ENCODE data around the gene RBMS3.
"Not testable (repeated sequence)": the region's sequence is repeated elsewhere in the genome, so short reads cannot be mapped to it uniquely, and the experiment has no call there.

The RBMS3 gene

GRCh38 chr3:29668728-29669127, 387.9 kb downstream of the RBMS3 start:
- in situ Hi-C loops (cut with MboI; ENCODE audit: low pct_unique_long_range_greater_than_20kb, low sequenced_read_pairs): no loop called here
- no peak for DNase-seq

- DNase-seq; in situ Hi-C loops (cut with MboI; ENCODE audit: low pct_unique_long_range_greater_than_20kb, low sequenced_read_pairs): not testable (repeated sequence)
Observed at GRCh38 chr3:29670476-29670875, 389.6 kb downstream of the RBMS3 start.

DNA sequence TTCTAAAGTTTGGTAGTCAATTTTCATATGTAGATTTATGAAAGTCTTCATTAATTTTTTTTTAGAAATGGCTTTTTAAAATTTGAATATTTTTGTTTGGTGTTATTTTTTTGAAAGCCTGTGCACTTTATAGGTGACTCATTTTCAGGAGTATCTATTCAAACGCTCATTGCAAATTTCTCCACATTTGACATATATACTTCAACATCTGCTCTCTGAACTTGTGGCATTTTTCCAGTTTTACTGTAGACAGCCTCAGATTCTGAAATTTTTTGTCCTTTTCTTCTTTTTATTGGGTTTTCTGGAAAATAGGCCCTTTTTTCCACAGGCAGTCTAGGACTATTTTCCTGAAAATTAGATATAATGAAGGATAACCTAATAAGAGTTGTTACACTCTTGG, 396.6 kb downstream of the RBMS3 start:
- DNase-seq: no peak
- in situ Hi-C loops (cut with MboI; ENCODE audit: low pct_unique_long_range_greater_than_20kb, low sequenced_read_pairs): no loop called here

DNA sequence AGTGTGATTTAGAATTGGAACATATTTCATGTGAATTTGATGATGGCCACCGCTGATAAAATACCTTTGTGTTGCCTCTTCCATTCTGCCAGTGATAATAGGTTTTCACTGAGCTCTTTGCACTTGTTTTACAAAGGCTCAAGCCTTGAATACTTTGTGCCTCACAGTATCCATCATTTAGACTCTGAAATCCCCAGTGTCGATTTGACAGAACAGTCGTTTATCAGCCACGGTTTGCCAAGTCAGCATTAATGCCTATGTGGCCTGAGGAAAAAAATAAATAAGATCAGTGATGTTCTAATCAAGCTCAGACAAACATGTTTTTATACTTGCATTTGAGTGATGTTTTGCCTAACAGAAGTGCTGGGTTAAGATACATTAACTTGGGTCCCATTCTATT, 399.1 kb downstream of the RBMS3 start:
- DNase-seq: no peak
- in situ Hi-C loops (cut with MboI; ENCODE audit: low pct_unique_long_range_greater_than_20kb, low sequenced_read_pairs): no loop called here

DNA sequence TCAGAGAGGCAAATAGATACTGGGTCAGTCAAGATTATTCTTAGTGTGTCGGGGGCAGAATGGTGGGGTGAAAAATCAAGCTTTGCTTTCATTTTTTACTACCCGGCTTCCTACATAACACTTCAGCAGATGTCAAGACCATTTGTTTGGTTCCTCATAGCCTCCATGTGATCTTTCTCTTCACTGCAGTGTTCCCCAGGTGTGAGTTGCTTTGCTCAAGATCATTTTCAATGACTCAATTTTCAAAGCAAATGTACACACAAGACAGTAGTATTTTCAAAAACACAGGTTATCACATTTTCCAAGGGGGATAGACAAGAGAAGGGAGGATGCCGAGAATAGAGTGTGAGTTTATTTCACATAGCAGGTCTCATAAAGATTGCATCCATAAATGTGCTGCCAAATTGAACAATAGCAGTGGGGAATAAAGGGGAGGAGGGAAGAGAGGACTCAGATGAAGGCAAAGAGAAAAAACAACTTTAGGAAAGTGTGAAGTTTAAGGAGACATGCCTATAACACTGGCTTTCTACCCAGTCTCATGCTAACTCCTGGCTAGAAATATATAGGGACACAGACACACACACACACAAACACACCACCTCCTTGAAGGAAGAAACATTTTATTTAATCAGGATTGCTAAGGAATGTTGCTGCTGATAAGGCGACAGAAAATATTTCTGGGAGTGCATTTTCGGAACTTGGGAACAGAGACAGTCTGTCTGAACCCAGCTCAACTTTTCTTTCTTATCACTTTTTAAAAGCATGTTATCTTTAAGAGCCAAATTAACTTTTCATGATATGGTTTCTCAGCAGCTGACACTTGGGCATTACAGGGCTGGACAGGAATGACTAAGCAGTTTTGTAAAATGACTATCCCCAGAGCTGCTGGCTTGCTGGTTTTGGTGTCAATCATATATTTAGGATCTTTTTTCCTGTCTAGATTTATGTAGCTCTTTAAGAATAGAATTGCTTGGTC, 402.4 kb downstream of the RBMS3 start:
- in situ Hi-C loops (cut with MboI; ENCODE audit: low pct_unique_long_range_greater_than_20kb, low sequenced_read_pairs): no loop called here
- no peak for DNase-seq

DNA sequence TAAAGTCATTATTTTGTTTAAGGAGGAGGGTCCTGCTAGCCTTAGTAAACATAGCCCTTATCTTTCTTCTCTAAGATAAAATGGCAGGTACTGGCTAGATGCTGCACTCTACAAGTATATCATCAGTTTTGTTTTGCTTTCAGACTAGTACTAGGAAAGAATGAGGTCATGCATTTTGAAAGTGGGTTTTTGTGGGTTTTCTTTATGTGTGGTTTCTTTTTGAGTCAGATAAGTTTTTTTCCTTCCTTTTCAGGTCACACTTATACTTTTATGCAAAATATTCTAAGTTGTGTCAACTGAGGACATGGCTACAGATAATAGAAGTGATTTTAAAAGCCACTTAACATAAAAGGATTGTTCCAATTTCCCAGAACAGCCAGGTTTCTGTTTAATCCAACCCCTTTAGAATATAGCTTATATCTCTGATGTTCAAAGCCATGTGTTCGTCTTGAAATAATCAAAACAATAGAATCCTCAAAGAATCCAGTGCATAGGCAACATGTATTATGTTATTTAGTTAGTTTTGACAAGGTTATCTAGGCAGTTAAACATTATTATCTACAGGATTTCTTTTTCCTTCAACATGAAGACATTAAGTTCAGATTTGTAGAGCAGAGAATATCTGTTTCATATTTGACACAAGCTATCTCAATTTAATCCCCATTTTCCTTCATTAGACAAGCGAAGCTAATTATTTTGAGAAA, 406.2 kb downstream of the RBMS3 start:
- in situ Hi-C loops (cut with MboI; ENCODE audit: low pct_unique_long_range_greater_than_20kb, low sequenced_read_pairs): no loop called here
- DNase-seq: no peak

- DNase-seq: no peak
- in situ Hi-C loops (cut with MboI; ENCODE audit: low pct_unique_long_range_greater_than_20kb, low sequenced_read_pairs): no loop called here
Observed at GRCh38 chr3:29690686-29691353, 409.9 kb downstream of the RBMS3 start.

DNA sequence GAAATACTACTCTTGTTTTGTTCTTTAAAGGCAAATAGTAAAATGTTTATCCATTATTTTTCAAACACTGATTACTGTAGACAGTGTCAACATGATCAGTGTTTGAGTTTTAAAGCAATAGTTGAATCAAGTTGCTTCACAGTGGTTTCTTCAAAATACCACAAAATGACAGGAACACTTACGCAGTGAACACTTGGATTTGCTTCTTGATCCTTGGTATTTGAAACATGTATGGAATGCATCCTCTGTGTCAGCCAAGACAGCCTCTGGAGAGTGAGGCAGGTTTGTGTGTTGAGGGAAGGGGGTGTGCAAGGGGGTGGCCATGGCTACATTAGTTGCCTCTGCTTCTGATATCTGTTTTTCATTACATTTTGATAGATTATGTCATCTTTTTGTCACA, 413.0 kb downstream of the RBMS3 start:
- DNase-seq: no peak
- in situ Hi-C loops (cut with MboI; ENCODE audit: low pct_unique_long_range_greater_than_20kb, low sequenced_read_pairs): no loop called here

DNA sequence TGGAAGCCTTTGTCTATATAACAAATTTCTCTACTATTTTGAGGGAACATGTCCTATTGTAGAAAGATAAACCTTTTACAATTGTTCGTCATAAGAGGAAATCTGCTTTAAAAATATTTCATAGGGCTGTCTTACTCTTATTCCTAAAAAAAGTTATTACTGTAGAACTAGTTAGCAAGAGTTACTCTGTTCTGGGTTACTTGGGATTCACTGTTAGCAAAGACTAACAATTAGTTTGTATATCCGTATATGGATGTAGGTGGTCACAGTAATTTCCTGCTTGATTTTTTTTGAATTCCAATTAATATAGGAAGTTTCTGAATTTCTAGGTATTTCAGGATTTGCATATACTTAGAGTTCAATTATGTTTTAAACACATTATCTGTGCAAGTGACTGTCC, 413.5 kb downstream of the RBMS3 start:
- in situ Hi-C loops (cut with MboI; ENCODE audit: low pct_unique_long_range_greater_than_20kb, low sequenced_read_pairs): no loop called here
- no peak for DNase-seq

DNA sequence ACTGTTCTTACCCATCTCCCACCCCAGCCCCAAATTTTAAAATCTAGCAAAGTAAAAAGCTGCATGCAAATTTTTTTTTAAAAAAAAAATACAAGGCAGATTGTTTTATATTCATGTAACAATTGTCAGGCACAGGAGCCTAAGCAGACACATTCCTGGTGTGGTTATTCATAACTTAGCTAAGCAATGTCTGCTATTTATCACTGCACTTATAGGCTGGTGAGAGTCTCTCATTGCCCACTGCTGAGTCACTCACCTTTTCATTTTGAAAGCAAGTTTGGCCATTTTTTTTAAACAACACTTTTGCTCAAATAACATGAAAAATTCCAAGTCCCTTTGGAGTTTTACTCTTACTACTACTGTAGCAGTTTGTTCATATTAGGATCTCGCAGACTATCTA, 413.9 kb downstream of the RBMS3 start:
- DNase-seq: no peak

GRCh38 chr3:29695201-29695600, 414.3 kb downstream of the RBMS3 start:
- no peak for DNase-seq
- in situ Hi-C loops (cut with MboI; ENCODE audit: low pct_unique_long_range_greater_than_20kb, low sequenced_read_pairs): no loop called here

More for the DNA sequence above, 413.9 kb downstream of the RBMS3 start:
- in situ Hi-C loops (cut with MboI; ENCODE audit: low pct_unique_long_range_greater_than_20kb, low sequenced_read_pairs): no loop called here

- DNase-seq: no peak
- in situ Hi-C loops (cut with MboI; ENCODE audit: low pct_unique_long_range_greater_than_20kb, low sequenced_read_pairs): no loop called here
Observed at GRCh38 chr3:29695643-29696198, 414.9 kb downstream of the RBMS3 start.

DNA sequence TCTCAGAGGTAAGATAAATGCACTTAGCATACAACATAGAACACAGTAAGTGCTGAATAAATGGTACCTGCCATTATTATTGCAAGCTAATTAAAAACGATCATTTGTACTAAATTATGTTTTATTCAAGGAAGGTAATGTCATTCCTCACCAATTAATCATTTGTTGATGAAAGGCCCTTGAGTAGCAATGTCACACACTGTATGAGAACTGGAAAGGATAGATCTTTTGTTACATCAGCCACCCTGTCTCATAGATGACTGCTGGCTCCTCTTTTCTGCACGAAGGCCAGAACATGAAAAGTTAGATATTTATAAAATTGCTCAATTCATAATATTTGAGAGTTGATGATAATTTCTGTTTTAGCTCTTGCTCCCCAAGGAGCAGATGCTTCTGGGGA, 415.4 kb downstream of the RBMS3 start:
- in situ Hi-C loops (cut with MboI; ENCODE audit: low pct_unique_long_range_greater_than_20kb, low sequenced_read_pairs): no loop called here
- DNase-seq: no peak

GRCh38 chr3:29697989-29698388, 417.1 kb downstream of the RBMS3 start:
- in situ Hi-C loops (cut with MboI; ENCODE audit: low pct_unique_long_range_greater_than_20kb, low sequenced_read_pairs): no loop called here
- DNase-seq: no peak

- DNase-seq: no peak
- in situ Hi-C loops (cut with MboI; ENCODE audit: low pct_unique_long_range_greater_than_20kb, low sequenced_read_pairs): no loop called here
Observed at GRCh38 chr3:29700256-29700655, 419.4 kb downstream of the RBMS3 start.

DNA sequence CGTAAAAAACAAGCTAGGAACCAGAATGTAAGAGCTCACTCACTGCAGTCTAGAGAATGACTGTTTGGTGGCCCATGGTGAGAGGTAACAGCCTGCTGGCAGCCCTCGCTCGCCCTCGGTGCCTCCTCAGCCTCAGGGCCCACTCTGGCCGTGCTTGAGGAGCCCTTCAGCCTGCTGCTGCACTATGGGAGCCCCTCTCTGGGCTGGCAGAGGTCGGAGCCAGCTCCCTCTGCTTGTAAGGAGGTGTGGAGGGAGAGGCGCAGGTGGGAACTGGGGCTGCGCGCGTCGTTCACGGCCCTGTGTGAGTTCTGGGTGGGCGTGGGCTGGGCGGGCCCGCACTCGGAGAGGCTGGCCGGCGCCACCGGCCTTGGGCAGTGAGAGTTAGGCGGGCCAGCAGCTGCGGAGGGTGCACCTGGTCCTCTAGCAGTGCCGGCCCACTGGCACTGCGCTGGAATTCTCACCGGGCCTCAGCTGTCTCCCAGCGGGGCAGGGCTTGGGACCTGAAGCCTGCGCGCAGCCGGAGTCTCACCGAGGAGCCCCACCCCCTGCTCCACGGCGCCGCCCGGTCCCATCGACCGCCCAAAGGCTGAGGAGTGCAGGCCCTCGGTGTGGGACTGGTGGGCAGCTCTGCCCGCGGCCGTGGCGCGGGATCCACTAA, 420.6 kb downstream of the RBMS3 start:
- no peak for DNase-seq
- in situ Hi-C loops (cut with MboI; ENCODE audit: low pct_unique_long_range_greater_than_20kb, low sequenced_read_pairs): no loop called here

GRCh38 chr3:29705906-29706844, 425.3 kb downstream of the RBMS3 start:
- no peak for DNase-seq
- in situ Hi-C loops (cut with MboI; ENCODE audit: low pct_unique_long_range_greater_than_20kb, low sequenced_read_pairs): no loop called here

DNA sequence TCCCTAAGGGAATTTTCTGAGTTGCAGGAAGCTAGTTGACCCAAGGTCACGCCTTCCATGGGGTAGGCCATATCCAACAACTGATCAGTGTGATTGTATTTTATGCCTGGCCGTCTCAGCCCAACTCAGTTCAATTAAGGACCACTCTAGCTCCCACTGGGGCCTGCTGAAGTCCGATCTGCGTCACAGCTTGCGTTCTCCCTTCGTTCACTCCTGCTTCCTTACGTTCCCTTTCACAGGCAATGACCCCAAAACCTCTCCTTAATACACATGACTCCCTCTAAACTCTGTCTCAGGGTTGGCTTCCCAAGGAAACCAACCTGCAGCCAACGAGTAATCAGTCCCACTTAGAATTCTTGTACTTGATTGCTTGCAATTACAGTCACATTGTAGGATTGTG, 428.0 kb downstream of the RBMS3 start:
- DNase-seq: no peak
- in situ Hi-C loops (cut with MboI; ENCODE audit: low pct_unique_long_range_greater_than_20kb, low sequenced_read_pairs): no loop called here

Measured in KBM-7 (cell line).